Activated CD4-positive, CD25-positive, alpha-beta regulatory T cell treated with anti-CD3 and anti-CD28 coated beads, Interleukin-2, amount 50 U/mL, for 24 hours (primary cell): ENCODE results near the gene TUBB2A.

Experiments used
- ATAC-seq, 2 donors: fragments of 150-1000 bp; cut with Tn5 transposase; one replicate each; pipeline ENCODE4 v1.10.0; 2021; ENCODE audit warnings: mild to moderate bottlenecking in 1 of 2, moderate library complexity in 1 of 2

The TUBB2A gene

DNA sequence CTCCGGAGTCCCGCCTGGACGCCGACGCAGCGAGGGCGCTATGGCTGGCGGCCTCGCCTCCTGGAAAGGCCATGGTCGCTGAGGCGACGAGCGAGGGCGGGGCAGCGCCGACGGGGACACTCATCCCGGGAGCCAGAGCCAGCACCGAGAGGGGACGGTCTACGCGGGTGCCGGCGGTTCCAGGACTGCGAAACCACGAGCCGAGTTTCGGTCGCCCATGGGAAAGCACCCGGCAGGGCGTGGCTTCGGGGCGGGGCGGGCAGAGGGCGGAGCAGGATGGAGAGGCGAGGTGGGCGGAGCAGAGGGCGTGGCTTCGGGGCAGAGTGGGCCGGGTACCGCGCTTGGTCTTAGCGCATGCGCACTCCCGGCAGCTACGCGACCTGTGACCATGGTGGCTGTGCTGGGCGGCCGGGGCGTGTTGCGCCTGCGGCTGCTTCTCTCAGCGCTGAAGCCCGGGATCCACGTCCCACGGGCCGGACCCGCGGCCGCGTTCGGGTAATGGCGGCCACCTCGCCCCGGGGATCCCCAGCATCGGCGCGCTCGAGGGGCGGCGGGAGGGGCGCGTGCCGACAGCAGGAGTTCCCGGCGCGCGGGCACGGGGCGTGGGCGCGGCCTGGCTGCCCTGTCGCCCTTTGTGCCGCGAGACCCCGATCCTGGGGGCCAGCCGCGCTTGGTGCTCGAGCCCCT is 38.8 kb downstream of the TUBB2A start, which contains the start of gene BPHL:
Gene BPHL (plus strand): TSS at position 359 of the 687 bp plus-strand sequence. CDS start 30 bp downstream, at position 389.
- peak; percentile 89 to 92 for ATAC-seq

DNA sequence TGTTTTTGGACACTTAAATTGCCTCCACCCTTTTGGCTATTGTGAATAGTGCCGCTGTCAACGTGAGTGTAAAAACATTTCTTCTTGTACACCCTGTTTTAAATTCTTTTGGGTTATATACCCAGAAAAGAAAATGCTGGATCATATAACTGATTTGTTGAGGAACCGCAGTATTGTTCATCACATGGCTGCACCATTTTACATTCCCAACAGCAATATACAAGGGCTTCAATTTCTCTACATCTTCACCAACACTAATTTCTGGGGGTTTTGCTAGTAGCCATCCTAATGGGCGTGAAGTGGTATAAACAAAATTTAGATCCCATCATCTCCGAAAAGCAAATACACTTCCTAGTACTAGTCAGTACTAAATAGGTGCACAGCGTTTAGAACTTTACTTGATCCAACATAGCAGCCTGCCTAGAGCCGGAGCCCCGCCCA is 39.4 kb downstream of the TUBB2A start:
- no peak for ATAC-seq

DNA sequence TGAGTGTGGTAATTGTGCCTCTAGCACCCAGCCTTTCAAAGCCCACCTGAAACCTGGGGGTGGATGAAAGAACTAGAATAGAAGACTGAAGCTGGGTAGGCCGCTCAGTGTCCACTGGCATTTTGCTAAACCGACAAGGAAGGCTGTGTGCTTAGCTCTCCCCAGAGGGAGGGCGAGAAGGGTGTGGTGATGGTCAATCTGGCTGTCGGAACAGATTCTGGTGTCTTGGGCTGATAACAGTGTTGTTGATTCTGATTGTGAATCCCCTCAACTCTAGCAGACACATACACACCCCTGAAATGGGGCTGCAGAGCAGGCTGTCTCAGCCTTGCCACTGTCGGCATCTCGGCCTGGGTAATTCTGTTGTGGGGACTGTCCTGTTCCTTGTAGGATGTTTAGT is 43.0 kb downstream of the TUBB2A start:
- no peak for ATAC-seq

DNA sequence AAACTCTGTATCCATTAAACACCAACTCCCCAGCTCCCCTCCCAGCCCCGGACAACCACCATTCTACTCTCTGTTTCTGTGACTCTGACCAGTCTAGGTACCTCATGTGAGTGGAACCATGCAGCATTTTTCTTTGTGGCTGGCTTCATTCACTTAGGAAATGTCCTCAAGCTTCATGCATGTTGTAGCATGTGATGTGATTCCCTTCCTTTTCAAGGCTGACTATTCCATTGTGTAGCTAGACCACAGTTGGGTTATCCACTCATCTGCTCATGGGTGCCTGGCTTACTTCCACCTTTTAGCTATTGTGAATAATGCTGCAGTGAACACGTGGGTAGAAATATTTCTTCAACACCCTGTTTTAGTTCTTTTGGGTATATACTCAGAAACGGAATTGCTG is 47.6 kb downstream of the TUBB2A start:
- no peak for ATAC-seq

DNA sequence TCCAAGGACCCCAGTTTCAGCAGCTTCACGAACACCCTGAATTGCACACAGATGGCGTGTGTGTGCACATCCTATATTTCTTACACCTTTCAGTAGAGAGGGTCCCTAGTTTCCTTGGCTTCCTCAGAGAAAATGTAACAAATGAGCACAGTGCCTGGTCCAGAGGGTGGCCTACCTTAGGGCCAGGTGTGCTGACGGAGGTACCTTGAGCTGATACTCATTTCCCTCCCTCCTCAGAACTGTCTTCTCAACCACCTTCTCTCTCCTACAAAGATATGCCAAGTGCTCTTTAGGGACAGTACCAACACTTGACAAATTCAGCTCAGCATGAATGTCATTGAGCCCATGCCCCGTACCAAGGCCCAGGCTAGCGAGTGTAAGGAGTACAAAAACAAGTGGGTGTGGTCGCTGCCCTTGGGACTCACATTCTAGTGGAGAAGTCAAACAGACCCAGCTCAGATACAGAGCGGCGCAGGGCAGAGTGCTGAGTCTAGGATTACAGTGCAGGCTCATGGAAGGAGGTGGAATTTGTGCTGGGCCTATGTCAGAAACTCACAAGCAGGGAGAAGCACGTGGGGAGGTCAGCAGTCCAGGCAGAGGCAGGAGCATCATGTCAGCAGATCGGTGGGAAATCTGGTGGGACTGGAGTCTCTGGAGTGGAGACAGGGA is 48.5 kb downstream of the TUBB2A start:
- ATAC-seq, result no peak
